ENCODE results near the gene RAB3GAP2.

GRCh38 chr1:220149742-220150141 lies 122.5 kb downstream of the RAB3GAP2 start:
- TF ChIP-seq CTCF (IDR thresholded peaks at IDR 0.05) (no peak), POLR2A (IDR thresholded peaks at IDR 0.05) (no peak)
